ENCODE measurements around the gene CASP10.
A peak's percentile ranks its signal among the peaks of the same experiment; 100 is the strongest.
"Not testable (repeated sequence)": the region's sequence is repeated elsewhere in the genome, so short reads cannot be mapped to it uniquely, and the experiment has no call there.

The CASP10 gene

GRCh38 chr2:201156640-201157039, 26.3 kb upstream of the CASP10 start:
- no peak for DNase-seq

GRCh38 chr2:201157694-201158093, 25.2 kb upstream of the CASP10 start:
- no peak for DNase-seq

- peak; percentile 39 for DNase-seq
These were observed 24.6 kb upstream of the CASP10 start for GRCh38 chr2:201158111-201158929.

GRCh38 chr2:201164166-201164565, 18.8 kb upstream of the CASP10 start:
- DNase-seq: no peak

GRCh38 chr2:201167546-201167945, 15.4 kb upstream of the CASP10 start:
- DNase-seq: no peak

- DNase-seq: not testable (repeated sequence)
These were observed 14.4 kb upstream of the CASP10 start for GRCh38 chr2:201168496-201168895.

GRCh38 chr2:201171259-201171814, 11.6 kb upstream of the CASP10 start:
- DNase-seq: no peak

- no peak for DNase-seq
These were observed 10.7 kb upstream of the CASP10 start for GRCh38 chr2:201172279-201172678.

- DNase-seq: no peak
These were observed 8.3 kb upstream of the CASP10 start for GRCh38 chr2:201174687-201175086.

- no peak for DNase-seq
These were observed 6.9 kb upstream of the CASP10 start for GRCh38 chr2:201176081-201176481.

GRCh38 chr2:201180010-201180409, 2.9 kb upstream of the CASP10 start:
- no peak for DNase-seq

- no peak for DNase-seq
These were observed 405 bp downstream of the CASP10 start for GRCh38 chr2:201183365-201183727.

GRCh38 chr2:201183835-201184234, 894 bp downstream of the CASP10 start:
- not testable (repeated sequence) for DNase-seq

GRCh38 chr2:201184248-201184647, 1.3 kb downstream of the CASP10 start:
- not testable (repeated sequence) for DNase-seq

- DNase-seq: no peak
These were observed 2.9 kb downstream of the CASP10 start for GRCh38 chr2:201185863-201186262.

- DNase-seq: no peak
These were observed 4.0 kb downstream of the CASP10 start for GRCh38 chr2:201186982-201187381.

- DNase-seq: no peak
These were observed 5.5 kb downstream of the CASP10 start for GRCh38 chr2:201188449-201188848.

GRCh38 chr2:201191132-201191875, 8.4 kb downstream of the CASP10 start:
- peak; percentile 57 for DNase-seq

GRCh38 chr2:201194097-201194496, 11.2 kb downstream of the CASP10 start:
- no peak for DNase-seq

- no peak for DNase-seq
These were observed 12.4 kb downstream of the CASP10 start for GRCh38 chr2:201195331-201195730.

- no peak for DNase-seq
These were observed 13.1 kb downstream of the CASP10 start for GRCh38 chr2:201196003-201196402.

- no peak for DNase-seq
These were observed 13.9 kb downstream of the CASP10 start for GRCh38 chr2:201196803-201197202.

GRCh38 chr2:201197781-201198180, 14.8 kb downstream of the CASP10 start:
- no peak for DNase-seq

- no peak for DNase-seq
These were observed 16.9 kb downstream of the CASP10 start for GRCh38 chr2:201199847-201200246.

Measured in KG1 (cell line).